Vagina (tissue), 2 donors: ENCODE data around the gene MTIF3. TPM values are rescaled to one million over a fixed set of nuclear protein-coding genes. Genes with fewer than 3 reads are reported as not detected.

ENCODE experiments used
- DNase-seq, 2 donors: peaks; one replicate each; pipeline ENCODE4 v3.0.0-alpha.2; 2017; ENCODE audit errors: extremely low spot score in 2 of 2
- H3K27ac ChIP-seq: fragments of 200-600 bp; sonication (generic); one replicate; pipeline ENCODE4 v1.5.1; 2019
- H3K27me3 ChIP-seq: fragments of 200-600 bp; sonication (generic); one replicate; pipeline ENCODE4 v1.5.1; 2019
- H3K36me3 ChIP-seq, 2 donors: fragments of 200-600 bp; sonication (generic); one replicate each; pipeline ENCODE4 v1.5.1; 2017 to 2019
- H3K4me1 ChIP-seq: fragments of 200-600 bp; sonication (generic); one replicate; pipeline ENCODE4 v1.5.1; 2019
- H3K4me3 ChIP-seq, 2 donors: fragments of 200-600 bp; sonication (generic); 1 replicate in 1 of 2; 2 replicates in 1 of 2; pipeline ENCODE4 v1.5.1; 2016 to 2019
- H3K9me3 ChIP-seq: fragments of 200-600 bp; sonication (generic); one replicate; pipeline ENCODE4 v1.5.1; 2019
- POLR2A ChIP-seq, 2 donors: fragments of 450-650 bp; IDR thresholded peaks; one replicate each; pipeline ENCODE4 v1.6.1; 2017; ENCODE audit warnings: antibody characterized with exemption in 2 of 2, mild to moderate bottlenecking in 2 of 2, moderate library complexity in 2 of 2
- POLR2AphosphoS5 ChIP-seq, 2 donors: sonication (generic); formaldehyde crosslinking; IDR thresholded peaks; one replicate each; pipeline ENCODE4 v1.9.0; 2017; ENCODE audit warnings: antibody characterized with exemption in 2 of 2, mild to moderate bottlenecking in 2 of 2, low read depth in 1 of 2; ENCODE audit not compliant: insufficient read depth in 1 of 2
- intact Hi-C: fragments of 100-400 bp; cut with DNase I; formaldehyde crosslinking; loops from one replicate; pipeline ENCODE4 v1.15.1; 2023
- total RNA-seq: library from RNA; depleted of rRNA; stranded (reverse); fragments of >200 nt; gene quantifications from one replicate; pipeline ENCODE4 v1.2.3, GENCODE V29; 2016
- TF ChIP-seq, protein P1 (sequence below), 3 experiments: fragments of 450-650 bp in 2 of 3; fragments of 200-600 bp in 1 of 3; sonication (generic) in 1 of 3; IDR thresholded peaks; one replicate each; pipeline ENCODE4 v1.5.1; 2017 to 2019; ENCODE audit warnings: antibody characterized with exemption in 3 of 3, mild to moderate bottlenecking in 2 of 3, moderate library complexity in 2 of 3

Gene MTIF3, protein sequence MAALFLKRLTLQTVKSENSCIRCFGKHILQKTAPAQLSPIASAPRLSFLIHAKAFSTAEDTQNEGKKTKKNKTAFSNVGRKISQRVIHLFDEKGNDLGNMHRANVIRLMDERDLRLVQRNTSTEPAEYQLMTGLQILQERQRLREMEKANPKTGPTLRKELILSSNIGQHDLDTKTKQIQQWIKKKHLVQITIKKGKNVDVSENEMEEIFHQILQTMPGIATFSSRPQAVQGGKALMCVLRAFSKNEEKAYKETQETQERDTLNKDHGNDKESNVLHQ
- total RNA-seq, result 30.0 TPM

DNA sequence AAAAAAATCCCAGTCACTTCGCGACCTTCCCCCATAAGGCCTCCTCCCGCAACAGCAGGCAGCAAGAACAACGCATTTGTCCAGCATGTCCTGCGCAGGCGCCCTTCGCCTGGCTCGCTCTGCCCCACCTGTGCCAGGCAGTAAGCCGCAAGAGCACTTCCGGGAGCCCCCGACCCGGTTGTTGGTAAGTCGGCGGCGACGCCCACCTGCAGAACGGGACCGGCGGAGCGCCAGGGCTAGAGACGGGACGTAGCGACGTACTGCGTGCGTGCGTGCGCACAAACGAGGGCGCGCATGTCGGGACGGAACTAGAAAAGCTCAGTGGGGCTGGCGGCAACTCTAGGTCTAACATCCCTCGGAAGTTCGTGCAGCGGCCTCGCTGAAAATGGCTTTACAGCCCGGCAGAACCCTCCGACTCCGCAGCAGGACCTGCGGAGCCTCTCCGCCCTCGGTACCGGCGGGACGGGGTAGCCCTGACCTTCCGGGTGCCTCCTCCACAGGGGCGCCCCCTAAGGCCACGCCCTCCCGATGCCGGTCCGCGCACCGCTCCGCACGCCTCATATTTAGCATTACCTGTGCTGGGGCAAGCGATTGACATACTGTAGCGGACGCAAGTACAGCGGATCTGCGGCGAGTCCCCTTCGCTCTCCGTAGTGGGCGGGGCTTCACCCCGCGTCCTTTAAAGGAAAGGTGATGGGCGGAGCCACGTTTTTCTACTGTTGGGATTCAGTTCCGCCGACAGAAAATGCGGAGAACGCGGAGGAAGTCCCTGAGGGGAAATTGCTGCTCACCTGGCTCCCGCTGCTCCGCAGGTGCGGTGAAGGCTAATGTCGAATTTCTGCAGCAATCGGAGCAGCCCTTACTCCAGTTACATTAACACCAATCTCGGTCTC lies at the start of gene MTIF3:
TSS of gene MTIF3 (minus strand) at position 629 of the 893 bp plus-strand sequence. CDS start 10,116 bp downstream, outside the sequence.
- TF ChIP-seq POLR2AphosphoS5 (IDR thresholded peaks at IDR 0.05; ENCODE audit: insufficient read depth in 1 of 2, low read depth in 1 of 2) (peak; percentile 87 to 96), POLR2A (IDR thresholded peaks at IDR 0.05) (peak in 1 of 2 donors; percentile 65)
- TF ChIP-seq, protein P1, sequence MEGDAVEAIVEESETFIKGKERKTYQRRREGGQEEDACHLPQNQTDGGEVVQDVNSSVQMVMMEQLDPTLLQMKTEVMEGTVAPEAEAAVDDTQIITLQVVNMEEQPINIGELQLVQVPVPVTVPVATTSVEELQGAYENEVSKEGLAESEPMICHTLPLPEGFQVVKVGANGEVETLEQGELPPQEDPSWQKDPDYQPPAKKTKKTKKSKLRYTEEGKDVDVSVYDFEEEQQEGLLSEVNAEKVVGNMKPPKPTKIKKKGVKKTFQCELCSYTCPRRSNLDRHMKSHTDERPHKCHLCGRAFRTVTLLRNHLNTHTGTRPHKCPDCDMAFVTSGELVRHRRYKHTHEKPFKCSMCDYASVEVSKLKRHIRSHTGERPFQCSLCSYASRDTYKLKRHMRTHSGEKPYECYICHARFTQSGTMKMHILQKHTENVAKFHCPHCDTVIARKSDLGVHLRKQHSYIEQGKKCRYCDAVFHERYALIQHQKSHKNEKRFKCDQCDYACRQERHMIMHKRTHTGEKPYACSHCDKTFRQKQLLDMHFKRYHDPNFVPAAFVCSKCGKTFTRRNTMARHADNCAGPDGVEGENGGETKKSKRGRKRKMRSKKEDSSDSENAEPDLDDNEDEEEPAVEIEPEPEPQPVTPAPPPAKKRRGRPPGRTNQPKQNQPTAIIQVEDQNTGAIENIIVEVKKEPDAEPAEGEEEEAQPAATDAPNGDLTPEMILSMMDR (IDR thresholded peaks at IDR 0.05), result no peak
- Histone ChIP-seq H3K27me3 (no peaks in the 10 kb centered on the region), H3K9me3 (no peaks in the 10 kb centered on the region), H3K4me1 (peaks cover 39% of the 10 kb centered on the region), H3K27ac (peak within 1 kb of the TSS; percentile 93), H3K4me3 (peak within 1 kb of the TSS; percentile 82 to 85), H3K36me3 (no peaks in the 10 kb centered on the region)
- peak in 1 of 2 donors; percentile 97 for DNase-seq
- intact Hi-C loops, result no loop called here

DNA sequence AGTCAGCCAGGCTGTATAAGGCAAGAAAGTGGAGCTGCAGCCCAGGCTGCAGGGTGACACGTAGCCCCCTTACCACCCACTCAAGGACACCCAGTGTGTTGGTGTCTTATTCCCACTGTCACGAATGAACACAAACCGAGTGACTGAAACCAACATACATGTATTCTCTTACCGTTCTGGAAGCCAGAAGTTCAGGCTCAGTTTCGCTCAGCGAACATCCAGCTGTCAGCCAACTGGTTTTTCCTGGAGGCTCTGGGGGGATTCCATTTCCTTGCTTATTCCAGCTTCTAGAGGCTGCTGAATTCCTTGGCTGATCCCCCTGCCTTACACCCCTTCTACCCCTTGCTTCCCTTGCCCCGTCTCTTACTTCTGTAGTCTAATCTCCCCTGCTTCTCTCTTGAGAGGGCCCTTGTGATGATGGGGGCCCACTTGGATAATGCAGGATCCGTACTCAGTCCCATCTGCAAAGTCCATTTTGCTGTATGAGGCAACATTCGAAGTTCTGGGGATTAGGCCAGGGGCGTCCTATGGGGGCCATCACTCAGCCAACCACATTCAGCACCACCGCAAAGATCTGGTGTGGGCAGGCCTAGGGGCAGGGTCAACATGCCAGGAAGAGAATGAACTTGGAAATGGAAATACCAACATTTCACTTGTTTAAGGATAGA lies 47.3 kb upstream of the MTIF3 start:
- Histone ChIP-seq H3K27ac (no peak overlapping the region), H3K4me1 (peaks cover 5% of the 10 kb centered on the region), H3K4me3 (no peak overlapping the region), H3K36me3 (no peaks in the 10 kb centered on the region), H3K9me3 (no peaks in the 10 kb centered on the region), H3K27me3 (no peaks in the 10 kb centered on the region)
- TF ChIP-seq POLR2AphosphoS5 (IDR thresholded peaks at IDR 0.05; ENCODE audit: insufficient read depth in 1 of 2, low read depth in 1 of 2) (no peak), POLR2A (IDR thresholded peaks at IDR 0.05) (no peak)
- TF ChIP-seq, protein P1 (IDR thresholded peaks at IDR 0.05), result no peak
- intact Hi-C loops, result no loop called here
- DNase-seq, result no peak

DNA sequence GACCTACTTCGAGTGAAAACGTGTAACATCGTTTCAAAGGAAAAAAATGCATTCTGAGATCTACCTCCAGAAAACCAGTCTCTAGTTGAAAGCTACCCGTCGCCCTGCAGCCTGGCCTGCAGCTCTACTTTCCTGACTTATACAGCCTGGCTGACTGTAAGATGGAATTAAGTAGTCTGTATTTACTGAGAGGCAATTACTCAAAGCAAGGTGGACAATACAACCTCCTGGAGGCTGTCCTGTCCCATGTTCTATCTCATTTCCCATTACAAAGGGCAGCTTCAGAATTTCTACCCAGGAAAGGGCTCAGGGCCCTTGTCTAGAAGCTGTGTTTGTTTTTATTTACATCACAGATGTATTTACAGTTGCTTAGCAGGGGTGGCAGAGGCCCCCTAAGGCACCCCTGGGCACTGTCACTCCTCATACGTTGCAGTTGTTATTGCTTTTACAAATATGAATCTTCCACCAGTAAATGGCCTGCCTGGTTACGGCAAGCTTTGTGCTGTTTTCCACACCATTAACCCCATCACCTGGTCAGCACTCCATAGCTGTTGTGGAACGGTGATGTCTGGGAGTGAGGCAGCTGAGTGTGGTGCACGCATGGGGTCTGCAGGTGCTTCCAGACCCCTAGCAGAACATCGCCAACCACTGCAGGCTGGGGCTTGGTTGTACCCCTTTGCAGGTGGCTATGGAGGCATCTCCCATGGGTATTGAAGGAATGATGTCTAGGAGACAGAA lies 46.3 kb upstream of the MTIF3 start:
- DNase-seq, result no peak
- peaks cover 5% of the 10 kb centered on the region for H3K4me1 ChIP-seq
- no peak overlapping the region for H3K27ac ChIP-seq
- H3K4me3 ChIP-seq, result no peak overlapping the region
- intact Hi-C loops, result no loop called here
- H3K27me3 ChIP-seq, result no peaks in the 10 kb centered on the region
- TF ChIP-seq POLR2AphosphoS5 (IDR thresholded peaks at IDR 0.05; ENCODE audit: insufficient read depth in 1 of 2, low read depth in 1 of 2) (no peak), POLR2A (IDR thresholded peaks at IDR 0.05) (no peak)
- TF ChIP-seq, protein P1 (IDR thresholded peaks at IDR 0.05), result no peak
- no peaks in the 10 kb centered on the region for H3K36me3 ChIP-seq
- H3K9me3 ChIP-seq, result no peaks in the 10 kb centered on the region

DNA sequence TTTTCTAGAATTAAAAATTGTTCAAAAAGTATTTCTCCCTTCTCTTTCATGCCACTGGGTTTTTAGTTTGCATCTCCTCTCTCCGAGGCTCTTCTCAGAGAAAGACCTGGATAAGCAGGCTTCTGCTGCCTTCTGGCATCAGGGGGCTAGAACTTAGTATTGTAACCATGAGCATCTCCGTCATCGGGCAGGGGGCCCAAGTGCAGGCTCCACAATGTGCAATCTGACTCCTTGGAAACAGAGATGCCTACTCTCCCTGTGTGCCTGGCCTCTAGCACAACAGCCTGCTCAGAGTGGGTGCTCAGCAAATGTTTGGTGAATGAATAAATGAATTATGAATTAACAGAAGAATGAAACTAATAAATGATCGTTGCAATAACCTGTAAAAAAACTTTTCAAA lies 45.6 kb upstream of the MTIF3 start:
- intact Hi-C loops, result no loop called here

More for the DNA sequence above, 45.6 kb upstream of the MTIF3 start:
- no peak for DNase-seq
- no peak overlapping the region for H3K4me3 ChIP-seq
- H3K9me3 ChIP-seq, result no peaks in the 10 kb centered on the region
- no peaks in the 10 kb centered on the region for H3K27me3 ChIP-seq
- peaks cover 5% of the 10 kb centered on the region for H3K4me1 ChIP-seq
- H3K27ac ChIP-seq, result no peak overlapping the region
- no peak for TF ChIP-seq POLR2A (IDR thresholded peaks at IDR 0.05)
- TF ChIP-seq, protein P1 (IDR thresholded peaks at IDR 0.05), result no peak
- TF ChIP-seq POLR2AphosphoS5 (IDR thresholded peaks at IDR 0.05; ENCODE audit: insufficient read depth in 1 of 2, low read depth in 1 of 2), result no peak
- no peaks in the 10 kb centered on the region for H3K36me3 ChIP-seq
